Measurements from ENCODE around the gene TMEM88. TPM values are rescaled to one million over a fixed set of nuclear protein-coding genes. Genes with fewer than 3 reads are reported as not detected.

Gene TMEM88
- total RNA-seq, 2 experiments from 2014 or later = 29.3 to 29.6 TPM

- CTCF ChIA-PET = interaction anchor here (0.8 to 1.9 kb wide), 6 partner anchors 16 to 220 kb away, joined by 3 to 5 read pairs (median 4); partner anchors contain the start of gene NAA38
- no peak for DNase-seq
- H3K9me3 ChIP-seq (ENCODE audit: control insufficient read depth in 1 of 2, insufficient read depth in 1 of 2, low read length in 2 of 2) = no peaks in the 10 kb centered on the region
Observed at GRCh38 chr17:7840875-7841274, 14.0 kb upstream of the TMEM88 start.

GRCh38 chr17:7841396-7841914 is 13.4 kb upstream of the TMEM88 start:
- H3K4me3 Mint-ChIP-seq = peak overlapping the region; percentile 92
- H3K4me1 Mint-ChIP-seq (ENCODE audit: low read depth) = peaks cover 62% of the 10 kb centered on the region
- ChIA-PET CTCF (interaction anchor here (0.6 to 1.9 kb wide), 7 partner anchors 16 to 219 kb away, joined by 3 to 5 read pairs (median 4); partner anchors contain the start of gene NAA38), POLR2A (interaction anchor here (0.6 to 10.1 kb wide), 5 partner anchors 10 to 154 kb away, joined by 3 to 79 read pairs (median 6); partner anchors contain the start of genes CYB5D1, NAA38, RNF227 and TP53)
- H3K36me3 ChIP-seq (ENCODE audit: insufficient read depth, low read length) = peaks cover 24% of the 10 kb centered on the region
- peak overlapping the region; percentile 84 for H3K4me3 ChIP-seq (ENCODE audit: low read length)
- no peaks in the 10 kb centered on the region for H3K27me3 ChIP-seq (ENCODE audit: control insufficient read depth in 1 of 2, insufficient read depth in 2 of 2, low read length in 2 of 2)
- H3K9me3 ChIP-seq (ENCODE audit: control insufficient read depth in 1 of 2, insufficient read depth in 1 of 2, low read length in 2 of 2) = no peaks in the 10 kb centered on the region
- TF ChIP-seq CTCF (IDR thresholded peaks at IDR 0.05) = peak; percentile 26
- H3K36me3 Mint-ChIP-seq (ENCODE audit: low read depth) = peaks cover 59% of the 10 kb centered on the region
- intact Hi-C loops (cut with DNase I, micrococcal nuclease) = loop anchor here (5.0 to 10.0 kb wide), 4 partner anchors 154 to 607 kb away; partner anchors contain the start of genes DVL2 (in 2 of the 2), PHF23 (in 2 of the 2), POLR2A (in 1 of the 2) and SLC35G6 (in 1 of the 2)
- ATAC-seq (ENCODE audit: poor library complexity) = peak; percentile 57
- H3K27ac ChIP-seq (ENCODE audit: low read depth in 1 of 2, low read length in 2 of 2) = peak overlapping the region; percentile 100
- peaks cover 10% of the 10 kb centered on the region for H3K27me3 Mint-ChIP-seq
- H3K4me1 ChIP-seq (ENCODE audit: insufficient read depth, low read length) = peaks cover 87% of the 10 kb centered on the region
- DNase-seq = peak; percentile 83 to 98 (median 93)
- H3K9me3 Mint-ChIP-seq = no peaks in the 10 kb centered on the region
- peak overlapping the region; percentile 90 for H3K27ac Mint-ChIP-seq

More at GRCh38 chr17:7840875-7841274, 14.0 kb upstream of the TMEM88 start:
- peaks cover 63% of the 10 kb centered on the region for H3K4me1 Mint-ChIP-seq (ENCODE audit: low read depth)
- Histone ChIP-seq H3K4me1 (ENCODE audit: insufficient read depth, low read length) (peaks cover 93% of the 10 kb centered on the region), H3K27me3 (ENCODE audit: control insufficient read depth in 1 of 2, insufficient read depth in 2 of 2, low read length in 2 of 2) (no peaks in the 10 kb centered on the region), H3K4me3 (ENCODE audit: low read length) (peak overlapping the region; percentile 84), H3K36me3 (ENCODE audit: insufficient read depth, low read length) (peaks cover 18% of the 10 kb centered on the region), H3K27ac (ENCODE audit: low read depth in 1 of 2, low read length in 2 of 2) (peak overlapping the region; percentile 100)
- intact Hi-C loops (cut with DNase I, micrococcal nuclease) = loop anchor here (5.0 to 10.0 kb wide), 4 partner anchors 154 to 606 kb away; partner anchors contain the start of genes DVL2 (in 2 of the 2), PHF23 (in 2 of the 2), POLR2A (in 1 of the 2) and SLC35G6 (in 1 of the 2)
- H3K36me3 Mint-ChIP-seq (ENCODE audit: low read depth) = peaks cover 53% of the 10 kb centered on the region
- ATAC-seq (ENCODE audit: poor library complexity) = no peak
- TF ChIP-seq CTCF (IDR thresholded peaks at IDR 0.05) = no peak
- peaks cover 10% of the 10 kb centered on the region for H3K27me3 Mint-ChIP-seq
- POLR2A ChIA-PET = interaction anchor here (10.1 kb wide), 1 partner anchor 16 kb away, joined by 79 read pairs; the partner anchor contains the start of genes CYB5D1 and NAA38
- H3K4me3 Mint-ChIP-seq = peak overlapping the region; percentile 85
- no peaks in the 10 kb centered on the region for H3K9me3 Mint-ChIP-seq
- H3K27ac Mint-ChIP-seq = peak overlapping the region; percentile 90

GRCh38 chr17:7841915-7842379 is 12.9 kb upstream of the TMEM88 start:
- ChIA-PET CTCF (interaction anchor here (0.6 to 1.9 kb wide), 6 partner anchors 17 to 154 kb away, joined by 3 to 4 read pairs (median 3); no protein-coding TSS in a partner anchor), POLR2A (interaction anchor here (0.6 to 10.1 kb wide), 8 partner anchors 7 to 154 kb away, joined by 3 to 83 read pairs (median 6); partner anchors contain the start of genes CNTROB, CYB5D1, KDM6B and NAA38)
- intact Hi-C loops (cut with DNase I, micrococcal nuclease) = loop anchor here (1.0 to 10.0 kb wide), 7 partner anchors 8 to 607 kb away; partner anchors contain the start of genes DVL2 (in 2 of the 2), PHF23 (in 2 of the 2), KDM6B (in 1 of the 2) and NAA38 (in 1 of the 2)
- Mint-ChIP-seq H3K27me3 (peaks cover 10% of the 10 kb centered on the region), H3K4me1 (ENCODE audit: low read depth) (peaks cover 57% of the 10 kb centered on the region), H3K9me3 (no peaks in the 10 kb centered on the region), H3K4me3 (peak overlapping the region; percentile 92), H3K27ac (peak overlapping the region; percentile 90), H3K36me3 (ENCODE audit: low read depth) (peaks cover 64% of the 10 kb centered on the region)
- ATAC-seq (ENCODE audit: poor library complexity) (peak; percentile 9), DNase-seq (peak in 12 of 14 experiments; percentile 73 to 85 (median 80))
- peaks cover 82% of the 10 kb centered on the region for H3K4me1 ChIP-seq (ENCODE audit: insufficient read depth, low read length)
- H3K36me3 ChIP-seq (ENCODE audit: insufficient read depth, low read length) = peaks cover 28% of the 10 kb centered on the region
- peak overlapping the region; percentile 100 for H3K27ac ChIP-seq (ENCODE audit: low read depth in 1 of 2, low read length in 2 of 2)
- TF ChIP-seq CTCF (IDR thresholded peaks at IDR 0.05) = no peak
- no peaks in the 10 kb centered on the region for H3K9me3 ChIP-seq (ENCODE audit: control insufficient read depth in 1 of 2, insufficient read depth in 1 of 2, low read length in 2 of 2)
- H3K4me3 ChIP-seq (ENCODE audit: low read length) = peak overlapping the region; percentile 84
- H3K27me3 ChIP-seq (ENCODE audit: control insufficient read depth in 1 of 2, insufficient read depth in 2 of 2, low read length in 2 of 2) = no peaks in the 10 kb centered on the region
